ENCODE results near the gene MUC5B. TPM values are rescaled to one million over a fixed set of nuclear protein-coding genes. Genes with fewer than 3 reads are reported as not detected.
A peak's percentile ranks its signal among the peaks of the same experiment; 100 is the strongest.
"Not testable (repeated sequence)": the region's sequence is repeated elsewhere in the genome, so short reads cannot be mapped to it uniquely, and the experiment has no call there.

The MUC5B gene
- polyA plus RNA-seq, 1 donor = not detected

GRCh38 chr11:1263010-1263409, 40.1 kb downstream of the MUC5B start:
- DNase-seq (ENCODE audit: low read depth) = no peak

DNA sequence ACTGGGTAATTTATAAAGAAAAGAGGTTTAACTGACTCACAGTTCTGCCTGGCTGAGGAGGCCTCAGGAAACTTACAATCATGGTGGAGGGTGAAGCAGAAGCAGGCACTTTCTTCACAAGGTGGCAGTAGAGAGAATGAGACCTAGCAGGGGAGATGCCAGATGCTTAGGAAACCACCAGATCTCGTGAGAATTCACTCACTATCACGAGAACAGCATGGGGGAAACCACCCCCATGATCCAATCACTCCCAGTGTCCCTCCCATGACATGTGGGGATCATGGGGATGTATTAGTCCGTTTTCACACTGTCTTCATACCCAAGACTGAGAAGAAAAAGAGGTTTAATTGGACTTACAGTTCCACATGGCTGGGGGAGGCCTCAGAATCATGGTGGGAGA, 41.6 kb downstream of the MUC5B start:
- DNase-seq (ENCODE audit: low read depth) = peak; percentile 11

DNA sequence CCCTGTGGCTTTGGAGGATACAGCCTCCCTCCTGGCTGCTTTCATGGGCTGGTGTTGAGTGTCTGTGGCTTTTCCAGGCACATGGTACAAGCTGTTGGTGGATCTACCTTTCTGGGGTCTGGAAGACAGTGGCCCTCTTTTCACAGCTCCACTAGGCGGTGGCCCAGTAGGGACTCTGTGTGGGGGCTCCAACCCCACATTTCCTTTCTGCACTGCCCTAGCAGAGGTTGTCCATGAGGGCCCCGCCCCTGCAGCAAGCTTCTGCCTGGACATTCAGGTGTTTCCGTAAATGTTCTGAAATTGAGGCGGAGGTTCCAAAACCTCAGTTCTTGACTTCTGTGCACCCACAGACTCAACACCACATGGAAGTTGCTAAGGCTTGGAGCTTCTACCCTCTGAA, 42.6 kb downstream of the MUC5B start:
- DNase-seq (ENCODE audit: low read depth) = not testable (repeated sequence)

DNA sequence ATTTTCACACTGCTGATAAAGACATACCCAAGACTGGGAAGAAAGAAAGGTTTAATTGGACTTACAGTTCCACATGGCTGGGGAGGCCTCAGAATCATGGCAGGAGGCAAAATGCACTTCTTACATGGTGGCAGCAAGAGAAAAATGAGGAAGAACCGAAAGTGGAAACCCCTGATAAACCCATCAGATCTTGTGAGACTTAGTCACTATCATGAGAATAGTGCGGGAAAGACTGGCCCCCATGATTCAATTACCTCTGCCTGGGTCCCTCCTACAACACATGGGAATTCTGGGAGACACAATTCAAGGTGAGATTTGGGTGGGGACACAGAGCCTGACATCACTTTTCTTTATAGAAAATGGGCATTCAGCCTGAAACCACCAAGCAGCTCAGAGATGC, 44.1 kb downstream of the MUC5B start:
- DNase-seq (ENCODE audit: low read depth) = not testable (repeated sequence)

DNA sequence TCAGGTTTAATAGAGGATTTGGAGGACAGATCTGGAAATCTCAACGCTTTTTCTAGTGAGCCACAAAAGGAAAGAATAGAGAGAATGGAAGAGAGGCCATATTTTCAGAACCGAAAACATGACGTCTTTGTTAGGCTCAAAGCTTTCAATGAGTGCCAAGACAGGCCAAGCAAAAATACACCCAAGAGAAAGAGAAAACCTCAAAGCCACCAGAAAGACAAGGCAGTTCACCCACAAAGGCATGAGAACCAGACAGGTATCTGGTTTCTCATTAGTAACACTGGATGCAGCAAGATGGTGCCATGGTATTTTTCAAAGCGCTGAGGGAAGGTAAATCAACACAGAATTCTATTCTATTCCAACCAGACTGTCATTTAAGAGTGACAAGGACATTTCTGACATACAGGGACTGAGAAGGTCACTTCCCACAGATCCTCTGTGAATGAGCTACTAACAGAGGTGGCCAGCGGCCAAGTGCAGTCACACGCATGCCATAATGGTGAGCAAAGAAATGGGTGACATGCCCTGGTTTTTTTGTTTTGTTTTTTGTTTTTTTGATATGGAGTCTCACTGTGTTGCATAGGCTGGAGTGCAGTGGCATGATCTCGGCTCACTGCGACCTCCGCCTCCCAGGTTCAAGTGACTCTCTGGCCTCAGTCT, 44.7 kb downstream of the MUC5B start:
- no peak for DNase-seq (ENCODE audit: low read depth)

- no peak for DNase-seq (ENCODE audit: low read depth)
Observed at GRCh38 chr11:1269957-1270356, 47.1 kb downstream of the MUC5B start.

DNA sequence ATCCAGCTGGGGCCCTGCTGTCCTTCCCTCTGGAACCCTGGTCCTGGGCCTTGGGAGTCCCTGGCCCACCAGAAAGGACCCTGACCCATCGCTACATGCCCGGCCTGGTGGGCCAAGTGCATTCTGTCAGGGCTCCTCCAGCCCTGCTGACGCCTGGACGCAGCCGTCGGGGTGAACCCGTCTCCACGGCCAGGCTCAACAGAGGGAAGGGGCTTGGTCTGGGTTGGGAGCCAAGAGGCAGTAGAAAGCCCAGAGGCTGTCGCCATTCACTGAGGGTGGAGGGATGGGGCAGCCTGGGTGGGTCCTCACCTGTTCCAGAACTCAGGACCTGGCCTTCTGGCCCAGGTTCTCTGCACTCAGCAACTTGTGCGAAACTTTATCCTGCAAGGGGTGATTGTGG, 47.6 kb downstream of the MUC5B start:
- no peak for DNase-seq (ENCODE audit: low read depth)

DNA sequence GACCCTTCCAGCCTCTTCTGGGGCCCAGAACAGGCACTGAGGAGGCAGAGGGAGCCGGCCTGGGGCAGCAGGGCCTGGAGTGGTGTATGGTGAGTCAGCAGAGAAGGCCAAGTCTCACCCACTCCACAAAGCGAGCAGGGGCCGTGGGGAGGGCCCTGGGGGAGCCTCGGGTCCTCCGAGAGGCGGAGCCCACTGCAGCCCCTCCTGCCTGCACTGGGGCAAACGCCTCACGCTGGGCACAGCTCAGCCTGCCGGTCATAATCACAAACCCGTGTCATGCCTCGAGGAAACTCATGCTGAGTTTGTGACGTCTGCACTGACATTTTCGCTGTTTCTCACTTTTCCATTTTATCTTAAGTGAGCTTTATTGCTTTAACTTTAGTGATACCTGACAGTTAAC, 48.1 kb downstream of the MUC5B start:
- DNase-seq (ENCODE audit: low read depth) = no peak

DNA sequence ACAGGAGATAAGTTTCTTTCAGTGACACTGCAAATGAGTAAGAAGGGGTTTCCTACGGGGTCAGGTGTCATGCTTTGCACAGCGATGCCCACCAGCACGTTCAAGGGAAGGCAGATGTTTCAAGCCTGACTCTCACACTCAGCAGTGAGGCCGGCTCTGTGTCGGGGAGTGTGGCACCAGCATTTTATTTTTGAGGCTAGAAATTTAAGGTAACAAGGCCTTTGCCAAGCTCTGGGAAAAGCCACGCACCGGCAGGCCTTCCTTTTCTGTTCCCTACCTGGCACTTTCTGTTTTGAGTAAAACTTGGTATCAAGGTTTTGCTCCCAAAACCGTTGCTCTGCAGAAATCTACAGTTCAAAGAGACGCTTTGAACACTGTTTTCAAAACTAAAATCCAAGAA, 48.5 kb downstream of the MUC5B start:
- DNase-seq (ENCODE audit: low read depth) = no peak

- no peak for DNase-seq (ENCODE audit: low read depth)
Observed at GRCh38 chr11:1271927-1272326, 49.1 kb downstream of the MUC5B start.

DNA sequence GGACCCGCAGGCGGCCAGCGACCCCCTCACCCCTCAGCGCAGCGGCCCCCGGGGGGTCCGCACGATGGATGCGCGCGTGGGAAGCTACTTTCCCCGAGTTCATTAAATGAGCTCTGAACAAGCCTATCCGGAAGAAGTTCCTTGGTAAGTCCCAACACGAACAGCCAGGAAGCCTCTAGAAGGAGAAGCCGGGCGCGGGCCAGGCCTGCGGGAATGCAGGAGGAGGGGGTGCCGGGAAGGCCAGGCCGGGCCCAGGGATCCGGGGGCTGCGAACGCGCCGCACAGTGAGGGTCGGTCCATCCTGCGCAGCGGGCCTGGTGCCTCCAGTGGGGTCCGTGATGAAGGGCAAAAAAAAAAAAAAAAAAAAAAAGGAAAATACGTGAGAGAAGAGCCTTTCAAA, 49.7 kb downstream of the MUC5B start:
- no peak for DNase-seq (ENCODE audit: low read depth)

DNA sequence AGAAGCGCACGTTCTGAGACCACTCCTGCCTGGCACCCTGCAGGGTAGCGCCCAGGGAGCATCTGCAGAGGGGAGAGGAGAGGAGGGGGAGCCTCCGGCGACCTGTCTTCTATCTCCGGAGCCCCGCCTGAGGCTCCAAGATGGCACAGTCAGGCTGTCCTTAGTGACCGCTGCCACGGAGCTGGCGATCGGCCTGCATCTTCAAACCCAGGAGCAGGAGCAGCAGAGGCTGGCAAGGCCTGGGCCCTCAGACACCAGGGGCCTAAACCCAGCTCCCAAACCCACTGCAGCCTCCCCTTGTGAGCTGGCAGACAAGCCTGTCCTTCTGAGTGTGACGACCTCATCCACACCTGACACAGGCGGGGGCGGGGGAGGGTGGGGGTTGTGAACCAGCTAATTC, 51.6 kb downstream of the MUC5B start:
- DNase-seq (ENCODE audit: low read depth) = no peak

DNA sequence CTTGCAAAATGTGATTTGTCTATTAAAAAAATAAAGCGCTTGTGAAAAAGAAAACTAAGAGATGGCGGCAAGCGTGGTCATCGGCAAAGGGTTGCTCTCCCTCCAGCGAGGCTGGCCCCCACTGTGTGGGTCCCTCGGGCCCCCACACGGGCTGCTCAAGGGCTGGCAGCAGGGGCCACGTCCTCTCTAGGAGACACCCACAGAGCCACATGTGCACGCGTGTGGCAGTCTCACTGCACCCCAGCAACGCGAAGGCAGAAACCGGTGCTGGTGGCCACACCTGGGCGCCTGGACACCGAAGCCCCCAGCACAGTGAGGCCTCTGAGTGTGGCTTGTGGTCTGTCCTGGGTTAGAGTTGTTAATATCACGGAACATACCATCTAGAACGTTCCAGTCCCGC, 52.2 kb downstream of the MUC5B start:
- DNase-seq (ENCODE audit: low read depth) = no peak

DNA sequence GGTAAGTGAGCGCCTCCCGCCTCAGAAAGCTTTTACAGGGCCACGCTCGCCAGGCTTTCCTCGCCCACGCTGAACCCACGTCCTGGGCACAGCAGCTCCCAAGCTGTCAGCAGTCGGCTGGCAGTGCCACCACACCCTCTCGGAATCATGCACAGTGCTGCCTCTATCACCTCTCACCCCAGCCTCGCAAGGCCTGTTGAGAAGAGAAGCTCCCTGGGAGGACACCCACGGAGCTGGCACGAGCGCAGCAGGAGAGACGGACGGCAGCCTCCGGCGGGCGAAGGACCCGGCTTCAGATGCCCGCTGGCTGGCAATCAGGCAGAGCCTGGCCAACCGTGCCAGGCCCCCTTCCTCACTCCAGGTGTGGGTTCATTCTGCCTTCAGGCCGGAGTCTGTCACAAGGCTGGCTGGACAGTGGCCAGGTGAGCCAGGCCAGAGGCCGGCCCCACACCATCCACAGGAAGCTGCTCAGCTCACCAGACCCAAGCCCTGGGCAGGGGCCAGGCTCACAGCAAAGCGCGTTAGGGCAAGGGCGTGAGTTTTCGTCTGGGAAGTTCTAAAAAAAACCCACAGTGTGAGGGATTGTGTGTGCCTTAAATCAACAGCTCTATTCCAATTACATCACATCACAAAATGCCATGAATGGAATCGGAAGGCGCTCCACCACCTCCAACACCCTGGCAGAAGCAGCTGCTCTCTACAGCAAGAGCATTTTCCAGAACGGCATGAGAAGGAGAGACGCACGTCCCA, 53.4 kb downstream of the MUC5B start:
- DNase-seq (ENCODE audit: low read depth) = no peak

- no peak for DNase-seq (ENCODE audit: low read depth)
Observed at GRCh38 chr11:1276866-1277615, 54.2 kb downstream of the MUC5B start.

DNA sequence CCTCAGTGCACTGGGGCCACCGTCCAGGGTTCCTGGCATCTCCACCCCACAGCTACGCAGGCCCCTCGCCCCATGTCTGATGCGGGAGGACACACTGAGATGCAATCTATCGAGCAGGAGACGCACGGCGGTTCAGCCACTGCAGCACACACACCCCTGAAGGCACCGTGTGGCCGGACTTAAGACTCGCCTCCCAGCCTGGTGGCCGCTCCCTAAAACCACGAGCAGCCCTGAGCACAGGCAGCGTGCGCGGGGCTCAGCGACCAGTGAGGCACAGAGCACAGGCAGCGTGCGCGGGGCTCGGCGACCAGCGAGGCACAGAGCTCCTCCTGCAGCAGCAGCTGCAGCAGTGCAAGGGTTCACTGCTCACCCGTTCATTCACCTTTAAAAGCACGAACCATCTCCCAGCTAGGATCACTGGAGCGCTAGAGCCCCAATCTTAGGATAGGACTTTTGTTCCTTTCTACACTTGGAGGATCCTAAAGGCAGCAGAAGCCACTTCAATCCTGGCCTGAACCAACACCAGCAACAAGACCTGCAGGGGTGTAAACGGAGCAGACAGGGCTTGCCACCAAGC, 55.2 kb downstream of the MUC5B start:
- no peak for DNase-seq (ENCODE audit: low read depth)

- DNase-seq (ENCODE audit: low read depth) = no peak
Observed at GRCh38 chr11:1278766-1279673, 56.2 kb downstream of the MUC5B start.

GRCh38 chr11:1279674-1280055, 56.8 kb downstream of the MUC5B start:
- no peak for DNase-seq (ENCODE audit: low read depth)

DNA sequence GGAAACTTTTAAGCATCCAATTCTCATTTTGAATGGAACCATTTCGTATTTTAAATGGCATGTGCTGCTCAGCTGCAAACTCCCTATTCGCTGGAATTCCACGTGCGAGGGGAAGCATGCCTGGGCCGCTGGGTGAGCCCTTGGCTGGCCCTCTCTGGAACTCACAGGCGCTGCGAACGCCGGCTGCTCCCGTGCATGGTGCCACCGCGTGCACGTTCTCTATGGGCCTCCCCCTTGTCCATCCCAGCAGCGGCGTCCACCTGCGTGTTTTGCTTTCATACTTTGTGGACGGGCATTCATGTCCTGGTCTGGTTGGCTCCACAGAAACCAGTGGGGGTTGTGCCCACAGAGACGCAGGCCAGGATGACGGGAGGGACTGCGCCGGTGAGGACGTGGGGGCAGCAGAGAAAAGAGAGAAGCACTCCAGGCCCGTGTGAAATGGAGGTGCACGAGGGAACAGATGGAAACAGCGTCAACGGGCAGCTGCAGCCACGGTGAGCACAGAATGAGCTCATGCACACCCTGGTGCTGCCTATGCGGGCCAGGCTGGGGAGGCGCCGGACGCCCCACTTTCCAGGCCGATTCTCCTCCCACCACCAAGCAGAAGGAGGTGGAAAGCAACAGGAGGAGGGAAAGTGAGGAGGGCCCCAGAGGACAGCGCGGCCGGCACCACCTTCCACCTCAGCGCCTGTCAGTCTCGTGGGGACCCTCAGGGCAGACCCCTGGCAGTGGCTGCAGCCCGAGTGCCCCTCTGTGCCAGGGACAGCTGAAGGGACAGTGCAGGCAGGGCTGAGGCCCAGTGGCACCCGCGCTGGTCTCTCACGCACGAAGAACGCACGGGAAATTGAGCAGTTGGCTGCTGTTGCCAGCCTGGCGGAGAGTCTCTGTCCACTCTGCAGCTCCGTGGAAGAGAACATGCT, 57.5 kb downstream of the MUC5B start:
- no peak for DNase-seq (ENCODE audit: low read depth)

GRCh38 chr11:1281326-1281973, 58.6 kb downstream of the MUC5B start:
- DNase-seq (ENCODE audit: low read depth) = no peak

All from forelimb muscle (tissue), 1 donor.